K562 (cell line): ENCODE measurements around the gene ITGA6. TPM values are rescaled to one million over a fixed set of nuclear protein-coding genes. Genes with fewer than 3 reads are reported as not detected.

Experiments
- ATAC-seq: fragments of 200-7000 bp; cut with Tn5 transposase; 3 replicates; pipeline ENCODE4 v1.9.1; 2020; ENCODE audit warnings: moderate library complexity
- BruUV-seq: library from RNA; stranded (reverse); fragments of 400-500 nt; replicated peaks from 2 replicates; lab custom pipeline; 2021; lab: Mats Ljungman, UMichigan
- CTCF ChIA-PET: fragments of 300-600 bp; formaldehyde crosslinking; extraction: SDS; loops from one replicate; lab custom pipeline; 2021; ENCODE audit warnings: low intra/inter-chr PET ratio; lab: Yijun Ruan, JAX
- POLR2A ChIA-PET: fragments of 300-600, 350-650 bp; sonication (Branson Sonifier 250); formaldehyde crosslinking; extraction: SDS; loops from one replicate; lab custom pipeline; 2021; ENCODE audit warnings: antibody characterized with exemption, inconsistent platforms; lab: Yijun Ruan, JAX
- DNase-seq, 4 experiments: peaks; one replicate each; pipeline versions ENCODE4 v3.0.0 to v3.0.0-alpha.2; 2011 to 2018; ENCODE audit warnings: low spot score in 3 of 4, mixed read lengths in 3 of 4; ENCODE audit errors: extremely low read depth in 1 of 4
- FAIRE-seq: peaks from 2 replicates; lab custom pipeline; 2011; peaks lifted over from hg19 to GRCh38; lab: Jason Lieb, UNC
- H2AFZ ChIP-seq: 2 replicates; pipeline ENCODE4 v1.6.0; 2011; ENCODE audit warnings: low read depth, low read length, control low read depth, inconsistent platforms
- H3K27ac ChIP-seq: fragments of 200-600 bp; 3 replicates; pipeline ENCODE4 v1.8.0; 2011; ENCODE audit warnings: low read depth, mild to moderate bottlenecking, control low read depth, inconsistent platforms, low read length, moderate library complexity, mixed read lengths; ENCODE audit errors: extremely low read depth
- H3K27me3 ChIP-seq, 2 experiments: fragments of 300-600 bp in 1 of 2; 2 replicates in 1 of 2; 3 replicates in 1 of 2; pipeline versions ENCODE4 v1.6.0 to v1.8.0; 2011; ENCODE audit warnings: inconsistent platforms in 2 of 2, low read length in 2 of 2, mild to moderate bottlenecking in 1 of 2, mixed read lengths in 1 of 2, moderate library complexity in 1 of 2; ENCODE audit not compliant: control insufficient read depth in 2 of 2, insufficient read depth in 2 of 2
- H3K36me3 ChIP-seq: fragments of 300-600 bp; 3 replicates; pipeline ENCODE4 v1.8.0; 2011; ENCODE audit warnings: mild to moderate bottlenecking, low read length, inconsistent platforms; ENCODE audit not compliant: control insufficient read depth, insufficient read depth
- H3K4me1 ChIP-seq, 2 experiments: fragments of 200-600 bp in 1 of 2; replicated peaks in 1 of 2; 2 replicates in 1 of 2; 3 replicates in 1 of 2; pipeline versions ENCODE4 v1.5.1 to v1.8.0; 2011; ENCODE audit warnings: inconsistent platforms in 2 of 2, low read length in 2 of 2, mild to moderate bottlenecking in 1 of 2, mixed read lengths in 1 of 2, moderate library complexity in 1 of 2; ENCODE audit not compliant: control insufficient read depth in 2 of 2, insufficient read depth in 2 of 2
- H3K4me2 ChIP-seq: 2 replicates; pipeline ENCODE4 v1.6.1; 2011; ENCODE audit warnings: low read length, control low read depth, inconsistent platforms, mixed read lengths; ENCODE audit not compliant: insufficient read depth
- H3K4me3 ChIP-seq: fragments of 200-600 bp; sonication (generic), shearing (Covaris generic); 2 replicates; pipeline ENCODE4 v1.5.1; 2016; ENCODE audit warnings: control low read depth, inconsistent platforms
- H3K79me2 ChIP-seq: fragments of 200-600 bp; 3 replicates; pipeline ENCODE4 v1.8.0; 2011; ENCODE audit warnings: low read length, inconsistent platforms; ENCODE audit not compliant: control insufficient read depth, insufficient read depth
- H3K9ac ChIP-seq, 2 experiments: 2 replicates each; pipeline versions ENCODE4 v1.6.0 to v1.6.1; 2011; ENCODE audit warnings: low read depth in 2 of 2, low read length in 2 of 2, control low read depth in 1 of 2, inconsistent platforms in 1 of 2, mild to moderate bottlenecking in 1 of 2, mixed read lengths in 1 of 2; ENCODE audit not compliant: insufficient read depth in 1 of 2
- H3K9me1 ChIP-seq: one replicate; pipeline ENCODE4 v1.6.0; 2011; ENCODE audit warnings: inconsistent platforms, mild to moderate bottlenecking, low read length, moderate library complexity; ENCODE audit not compliant: control insufficient read depth, insufficient read depth
- H3K9me3 ChIP-seq: replicated peaks from 2 replicates; pipeline ENCODE4 v1.5.1; 2011; ENCODE audit warnings: low read depth, low read length, inconsistent platforms; ENCODE audit not compliant: control insufficient read depth, insufficient read depth
- H4K20me1 ChIP-seq: replicated peaks from 2 replicates; pipeline ENCODE4 v1.6.1; 2011; ENCODE audit warnings: low read length, inconsistent platforms, mixed read lengths; ENCODE audit not compliant: control insufficient read depth, insufficient read depth
- CEBPB ChIP-seq: fragments of 450-650 bp; IDR thresholded peaks from 2 replicates; pipeline ENCODE4 v1.6.1; 2016; ENCODE audit warnings: missing genetic modification characterization, missing compliant biosample characterization
- CEBPG ChIP-seq, 3 experiments: fragments of 200-800 bp in 1 of 3; sonication (Bioruptor generic) in 1 of 3; sonication (generic) in 1 of 3; formaldehyde crosslinking in 1 of 3; IDR thresholded peaks in 2 of 3; conservative IDR thresholded peaks in 1 of 3; 2 replicates each; pipeline versions ENCODE4 v1.6.1 to v1.8.0; 2016 to 2022; ENCODE audit warnings: missing compliant biosample characterization in 2 of 3, missing genetic modification characterization in 2 of 3, mild to moderate bottlenecking in 1 of 3, missing genetic modification reagents in 1 of 3
- MBD2 ChIP-seq: sonication (generic); IDR thresholded peaks from 2 replicates; pipeline ENCODE4 v1.6.1; 2016; ENCODE audit warnings: low read depth, borderline replicate concordance
- NR2C2 ChIP-seq, 2 experiments: fragments of 200-800 bp in 1 of 2; sonication (Bioruptor generic) in 1 of 2; sonication (generic) in 1 of 2; formaldehyde crosslinking in 1 of 2; IDR thresholded peaks; 2 replicates each; pipeline versions ENCODE4 v1.6.1 to v1.8.0; 2016 to 2022; ENCODE audit warnings: mild to moderate bottlenecking in 1 of 2, missing compliant biosample characterization in 1 of 2, missing genetic modification characterization in 1 of 2, missing genetic modification reagents in 1 of 2
- ZNF778 ChIP-seq: fragments of 450-650 bp; formaldehyde crosslinking; IDR thresholded peaks from 2 replicates; pipeline ENCODE4 v1.4.0; 2020; ENCODE audit warnings: mild to moderate bottlenecking, moderate library complexity
- WGBS: fragments of 100-300 bp; shearing (Covaris generic); methylation state at CpG from one replicate; pipeline ENCODE4 v1.1.6; 2016; ENCODE audit warnings: low coverage, mixed read lengths; ENCODE audit not compliant: insufficient coverage; ENCODE audit errors: missing lambda C conversion rate; 5-methylcytosine and 5-hydroxymethylcytosine counted together
- in situ Hi-C: fragments of 300-500 bp; cut with MboI; formaldehyde crosslinking; loops from 4 replicates; pipeline ENCODE4 v1.15.0; 2018; ENCODE audit warnings: inconsistent platforms, mixed read lengths
- intact Hi-C: fragments of 100-400 bp; cut with micrococcal nuclease; formaldehyde crosslinking; loops from 2 replicates; pipeline ENCODE4 v1.14.2; 2022
- polyA plus RNA-seq, 8 experiments: library from polyadenylated mRNA; depleted of rRNA in 4 of 8; stranded (reverse) in 5 of 8; unstranded in 3 of 8; fragments of >200 nt; fragmentation: Nextera tagmentation in 2 of 8; fragmentation: Illumina TruSeq in 1 of 8; extraction: Ambion mirVana in 2 of 8; extraction: Trizol in 1 of 8; gene quantifications; 2 replicates each; pipeline versions ENCODE4 v1.2.1 to v1.2.3, GENCODE V29; 2011 to 2014; ENCODE audit warnings: inconsistent platforms in 1 of 8, missing spikeins in 1 of 8
- total RNA-seq, 7 experiments: library from RNA; depleted of rRNA in 6 of 7; stranded (reverse); fragments of >200 nt in 6 of 7; fragmentation: Illumina TruSeq in 2 of 7; extraction: Trizol in 2 of 7; gene quantifications; 2 replicates each; pipeline versions ENCODE4 v1.2.1 to v1.2.3, GENCODE V29; 2011 to 2021; ENCODE audit warnings: low replicate concordance in 1 of 7

Gene ITGA6
- total and polyA plus RNA-seq, 9 of the 15 experiments (the other 6 are each of a cell fraction or from before 2014, with no cell fraction given) = 0.01 to 0.29 (median 0.05) TPM; not detected in 5

DNA sequence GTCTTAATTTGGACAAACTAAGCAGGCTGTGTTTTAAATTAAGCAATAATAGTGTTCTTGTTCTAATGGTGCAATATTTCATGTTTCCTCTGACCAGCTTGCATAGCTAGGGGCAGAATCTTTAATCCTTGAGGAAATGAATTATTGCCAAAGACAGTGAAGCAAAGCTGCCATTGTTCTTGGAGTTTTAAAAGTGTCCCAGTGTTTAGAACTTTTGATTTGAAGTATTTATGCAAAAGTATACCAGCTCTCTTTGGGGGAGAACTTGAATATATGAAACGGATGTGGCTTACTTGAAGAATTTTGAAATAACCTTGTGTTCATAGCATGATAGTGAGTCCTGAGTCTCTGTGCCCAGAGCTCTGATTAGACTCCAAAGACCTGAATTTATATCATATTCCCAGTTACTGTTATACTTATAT is 33.4 kb downstream of the ITGA6 start:
- TF ChIP-seq NR2C2 (CRISPR knock-in tag; IDR thresholded peaks at IDR 0.05) (no peak), NR2C2 (tag; IDR thresholded peaks at IDR 0.05) (no peak), MBD2 (no peak), CEBPB (tag) (peak; percentile 38; the same call in 1 of the 2 replicates), ZNF778 (CRISPR knock-in tag) (no peak), CEBPG (CRISPR knock-in tag; IDR thresholded peaks at IDR 0.05) (no peak), CEBPG (tag; conservative IDR thresholded peaks at IDR 0.05 in 1 of 2, IDR thresholded peaks at IDR 0.05 in 1 of 2) (peak in 1 of 2 experiments; percentile 42; a peak in 1 of 4 replicates)
- CTCF ChIA-PET = interaction anchor here (1.1 to 4.3 kb wide), 2 partner anchors 288 to 887 kb away, joined by 3 to 21 read pairs; no protein-coding TSS in a partner anchor
- ATAC-seq = no peak

More for the DNA sequence above, 33.4 kb downstream of the ITGA6 start:
- no peak overlapping the region for H3K4me3 ChIP-seq
- POLR2A ChIA-PET = interaction anchor here (0.6 to 1.5 kb wide), 4 partner anchors 15 to 42 kb away, joined by 3 to 5 read pairs (median 4); no protein-coding TSS in a partner anchor
- peaks cover 4 to 43% of the 10 kb centered on the region in 2 experiments; a peak in 4 of 5 replicates for H3K27me3 ChIP-seq
- no peaks in the 10 kb centered on the region for H3K79me2 ChIP-seq
- no peaks in the 10 kb centered on the region for H3K4me1 ChIP-seq
- no peak overlapping the region for H2AFZ ChIP-seq
- H3K9ac ChIP-seq = no peak overlapping the region
- 0% methylated on average over 1 of the region's 1 CpG for WGBS
- no peak overlapping the region for H3K4me2 ChIP-seq
- no TSS peak for BruUV-seq
- no peak overlapping the region for H3K27ac ChIP-seq
- no peak for DNase-seq
- H3K9me3 ChIP-seq = no peaks in the 10 kb centered on the region
- intact Hi-C loops = loop anchor here (10.0 kb wide), 2 partner anchors 176 to 756 kb away; no protein-coding TSS in a partner anchor
- H3K36me3 ChIP-seq = no peaks in the 10 kb centered on the region
- H4K20me1 ChIP-seq = no peaks in the 10 kb centered on the region; the same call in 1 of the 2 replicates
- no peaks in the 10 kb centered on the region for H3K9me1 ChIP-seq
- in situ Hi-C loops = loop anchor here (5.0 to 25.0 kb wide), 2 partner anchors 288 to 873 kb away; no protein-coding TSS in a partner anchor
- FAIRE-seq = no peak
